Occipital lobe (tissue), 2 donors: ENCODE data around the gene NTN1. TPM values are rescaled to one million over a fixed set of nuclear protein-coding genes. Genes with fewer than 3 reads are reported as not detected.

Experiments
- DNase-seq: peaks from one replicate; lab custom pipeline; 2025; lab: John Stamatoyannopoulos, UW
- total RNA-seq: library from RNA; depleted of rRNA; stranded (reverse); fragments of >200 nt; gene quantifications from one replicate; pipeline ENCODE4 v1.2.3, GENCODE V29; 2014

NTN1 gene
- total RNA-seq, 1 donor from 2014 or later = 1.1 TPM

DNA sequence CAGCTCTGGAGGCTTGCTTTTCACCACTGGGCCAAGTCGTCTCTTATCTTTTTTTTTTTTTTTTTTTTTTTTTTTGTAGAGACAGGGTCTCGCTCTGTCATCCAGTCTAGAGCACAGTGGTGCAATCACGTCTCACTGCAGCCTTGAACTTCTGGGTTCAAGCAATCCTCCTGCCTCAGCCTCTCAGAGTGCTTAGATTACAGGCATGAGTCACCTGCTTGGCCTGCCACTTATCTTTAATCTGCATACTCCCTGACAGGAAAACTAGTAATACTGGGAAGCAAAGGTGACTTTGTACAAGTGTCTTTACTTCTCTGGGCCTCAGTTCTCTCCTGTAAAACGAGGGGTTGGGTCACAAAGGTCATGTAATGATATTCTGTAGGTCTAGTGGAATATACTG, 15.0 kb downstream of the NTN1 start:
- no peak for DNase-seq

DNA sequence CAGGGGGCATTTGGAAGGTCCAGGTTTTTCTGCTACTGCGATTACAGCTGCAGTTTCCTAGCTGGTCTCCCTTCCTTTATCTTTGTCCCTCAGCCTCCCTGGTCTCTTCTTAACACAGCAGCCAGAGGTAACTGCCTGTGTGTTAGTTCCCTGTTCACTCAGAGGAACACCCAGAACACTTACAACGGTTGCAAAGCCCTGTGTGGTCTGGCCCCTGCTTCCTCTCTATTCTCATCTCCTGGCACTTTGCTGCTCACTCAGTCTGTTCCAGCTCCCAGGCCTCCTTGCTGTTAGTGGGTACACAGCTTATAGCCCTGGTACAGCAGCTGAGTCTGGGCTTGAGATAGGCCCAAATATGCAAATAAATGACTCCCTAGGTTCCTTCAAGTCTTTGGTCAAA, 16.4 kb downstream of the NTN1 start:
- no peak for DNase-seq

DNA sequence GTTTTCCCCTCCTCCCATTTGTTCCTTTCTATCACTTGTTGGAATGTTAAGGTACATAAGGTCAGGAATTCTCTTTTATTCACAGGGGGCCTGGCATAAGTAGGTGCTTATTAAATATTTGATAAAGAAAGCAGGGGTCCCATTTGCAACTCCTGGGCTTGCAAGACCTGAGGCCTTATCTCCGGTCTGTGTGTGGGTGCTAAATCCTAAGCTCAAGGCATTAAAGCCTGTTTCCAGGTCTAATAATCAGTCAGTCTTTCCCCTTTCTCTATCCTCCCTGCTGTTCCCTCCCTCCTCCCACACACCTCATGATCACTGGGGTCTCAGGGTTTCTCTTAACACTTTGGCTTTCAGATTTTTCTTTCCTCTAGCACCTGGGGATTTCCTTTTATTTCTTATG, 17.1 kb downstream of the NTN1 start:
- no peak for DNase-seq

DNA sequence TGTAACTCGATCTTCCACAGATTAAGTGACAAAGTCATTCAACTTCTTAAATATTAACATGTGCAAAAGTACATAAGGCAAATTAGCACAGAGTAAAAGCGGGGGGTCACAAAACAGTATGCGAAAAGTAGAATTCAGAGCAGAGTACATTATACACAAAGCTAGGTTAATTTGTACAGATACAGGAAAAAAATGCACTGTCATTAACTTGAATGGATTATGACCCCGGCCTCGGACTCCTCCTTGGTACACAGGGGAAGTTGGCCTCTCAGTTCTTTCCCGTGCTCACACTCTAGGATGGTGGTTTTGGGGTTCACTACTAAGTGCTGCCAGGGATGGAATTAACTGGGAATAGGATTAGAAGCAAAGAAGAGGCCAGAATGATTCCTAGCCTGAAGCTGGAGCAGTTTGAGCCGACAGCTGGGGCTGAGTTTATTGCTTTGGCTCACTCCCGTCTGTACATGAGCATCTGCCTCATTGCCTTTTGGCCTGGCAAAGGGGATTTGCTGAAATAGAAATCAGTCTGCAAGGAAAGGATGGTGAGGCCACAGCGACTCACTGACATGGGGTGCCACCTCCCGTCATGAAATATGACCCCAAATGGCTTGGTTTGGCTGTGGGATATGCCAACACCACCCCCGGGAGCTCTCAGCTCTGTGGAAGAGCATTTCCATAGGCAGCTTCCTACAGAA, 23.6 kb downstream of the NTN1 start:
- DNase-seq = no peak

DNA sequence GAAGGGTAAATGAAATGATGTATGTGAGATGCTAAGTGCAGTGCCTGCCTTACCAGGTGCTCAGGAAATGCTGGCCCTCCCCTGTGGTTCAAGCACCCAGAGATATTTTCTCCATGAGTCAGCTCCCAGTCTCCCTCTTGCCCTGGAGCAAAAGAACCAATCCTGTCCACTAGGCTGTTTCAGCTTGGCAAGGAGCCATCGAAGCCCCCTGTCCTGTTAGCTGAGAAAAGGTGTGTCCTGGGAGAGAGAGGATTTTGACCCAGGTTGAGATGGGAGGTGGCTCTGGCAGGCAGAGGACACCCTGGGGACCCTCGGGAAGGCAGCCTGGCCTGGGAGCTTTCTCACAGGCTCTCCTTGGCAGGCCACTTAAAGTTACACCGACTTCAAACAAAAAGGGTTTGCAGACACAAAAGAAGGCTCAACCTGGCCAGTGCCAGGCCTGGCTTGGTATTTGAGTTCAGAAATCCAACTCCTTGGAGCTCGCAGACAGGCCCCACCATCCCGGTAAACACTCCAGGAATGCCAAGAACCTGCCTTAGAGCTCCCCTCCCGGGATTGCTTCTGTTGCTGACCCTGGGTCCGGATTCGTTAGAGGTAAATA, 29.6 kb downstream of the NTN1 start:
- DNase-seq = no peak

DNA sequence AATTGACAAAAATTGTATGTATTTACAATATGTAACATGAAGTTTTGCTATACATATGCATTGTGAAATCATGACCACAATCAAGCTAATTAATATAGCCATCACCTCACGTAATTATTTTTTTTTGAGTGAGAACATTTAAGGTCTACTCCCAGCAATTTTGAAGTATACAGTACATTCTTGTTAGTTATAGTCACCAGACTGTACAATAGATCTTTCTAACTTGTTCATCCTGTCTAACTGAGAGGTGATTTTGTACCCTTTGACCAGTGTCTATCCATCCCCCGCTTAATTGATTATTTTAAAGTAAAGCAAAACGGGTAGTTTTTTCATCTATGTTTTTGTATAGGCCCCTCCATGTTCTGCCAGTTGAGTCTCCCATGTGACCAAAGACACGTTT, 30.3 kb downstream of the NTN1 start:
- no peak for DNase-seq

DNA sequence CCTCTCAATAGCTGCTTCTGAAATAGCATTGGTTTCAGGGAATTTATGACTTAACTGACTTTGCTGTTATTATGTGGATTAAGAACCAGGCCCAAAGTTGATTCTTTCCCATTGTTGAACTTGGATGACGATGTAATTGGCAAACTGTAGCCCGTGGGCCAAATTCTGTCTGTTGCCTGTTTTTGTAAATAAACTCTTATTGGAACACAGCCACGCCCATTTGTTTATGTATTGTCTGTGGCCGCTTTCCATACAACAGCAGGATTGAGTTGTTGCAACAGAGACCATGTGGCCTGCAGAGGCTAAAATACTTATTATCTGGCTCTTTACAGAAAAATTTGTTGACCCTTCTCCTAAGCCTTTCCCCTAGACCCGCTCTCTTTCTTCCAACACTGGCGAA, 31.6 kb downstream of the NTN1 start:
- DNase-seq = no peak

DNA sequence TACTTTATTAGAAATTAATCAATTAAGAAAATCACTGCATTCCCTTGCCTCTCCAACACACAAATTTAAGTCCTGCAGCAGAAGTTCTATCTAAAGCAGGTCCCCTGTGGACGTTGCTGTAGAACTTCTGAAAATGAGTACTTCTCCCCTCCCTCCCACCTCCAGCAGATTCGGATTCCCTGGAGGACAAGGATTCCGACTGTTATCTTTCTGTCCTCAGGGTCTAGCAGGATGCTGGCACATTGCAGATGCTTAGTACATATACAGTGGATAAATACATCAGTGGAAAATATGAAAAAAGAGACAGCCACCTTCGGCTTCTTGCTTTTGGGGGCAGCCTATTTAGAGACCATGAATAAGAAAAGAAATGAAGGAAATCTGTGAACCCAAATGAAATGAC, 32.1 kb downstream of the NTN1 start:
- DNase-seq = no peak

DNA sequence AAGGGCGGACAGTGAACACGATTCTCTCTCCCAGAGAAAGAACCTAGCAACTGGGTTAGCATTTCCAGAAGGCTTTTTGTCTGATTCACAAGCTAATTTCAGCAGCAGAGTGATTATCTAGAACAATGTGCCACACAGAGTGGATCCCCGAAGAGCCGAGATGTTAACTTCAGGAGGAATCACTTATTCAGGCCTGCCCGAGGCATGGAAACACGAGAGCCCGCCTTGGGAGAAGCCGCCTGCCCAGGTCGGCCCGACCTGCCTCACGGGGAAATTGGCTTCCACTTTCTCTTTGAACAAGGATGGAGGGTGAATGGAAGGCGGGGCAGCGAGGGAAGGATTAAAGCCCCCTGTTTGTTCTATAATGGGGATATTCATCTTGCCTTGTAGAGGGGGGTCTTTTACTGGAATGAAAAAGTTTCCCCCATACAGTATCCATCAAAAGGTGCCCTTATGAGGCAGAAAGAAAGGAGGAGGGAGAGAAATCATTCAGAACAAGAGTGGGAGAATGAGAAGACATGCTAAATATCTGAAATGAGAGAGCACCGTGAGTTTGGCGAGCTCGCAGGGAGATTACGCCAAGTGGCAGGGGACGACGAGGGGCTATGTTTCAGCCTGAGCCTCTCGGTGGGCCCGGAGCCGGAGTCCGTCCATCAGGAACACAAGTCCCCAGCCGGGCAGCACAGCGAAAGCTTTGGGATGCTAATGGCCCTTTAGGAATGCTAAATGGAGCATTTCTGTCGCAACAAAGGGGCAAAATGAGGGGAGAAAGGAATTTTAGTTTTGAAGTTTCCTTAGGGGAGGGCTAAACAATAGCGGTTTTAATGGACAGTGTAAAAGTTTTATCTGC, 33.0 kb downstream of the NTN1 start:
- DNase-seq = no peak

DNA sequence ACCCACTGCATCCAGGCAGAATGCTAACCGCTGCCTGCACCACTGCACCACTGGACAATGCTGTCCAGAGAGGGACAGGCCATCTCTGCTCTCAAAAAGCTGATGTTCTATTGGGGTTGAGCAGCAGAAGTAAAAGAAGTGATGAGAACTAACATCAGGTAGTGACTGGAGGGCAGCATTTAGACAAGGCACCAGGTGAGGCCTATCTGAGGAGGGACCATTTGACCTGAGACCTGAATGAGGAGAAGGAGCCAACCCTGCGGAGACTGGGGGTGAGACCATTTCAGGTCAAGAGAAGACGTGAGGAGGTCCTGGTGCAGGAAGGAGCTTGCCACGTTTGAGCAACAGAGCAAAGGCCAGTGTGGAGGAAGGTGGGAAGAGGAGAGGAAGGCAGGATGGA, 34.0 kb downstream of the NTN1 start:
- DNase-seq = no peak

DNA sequence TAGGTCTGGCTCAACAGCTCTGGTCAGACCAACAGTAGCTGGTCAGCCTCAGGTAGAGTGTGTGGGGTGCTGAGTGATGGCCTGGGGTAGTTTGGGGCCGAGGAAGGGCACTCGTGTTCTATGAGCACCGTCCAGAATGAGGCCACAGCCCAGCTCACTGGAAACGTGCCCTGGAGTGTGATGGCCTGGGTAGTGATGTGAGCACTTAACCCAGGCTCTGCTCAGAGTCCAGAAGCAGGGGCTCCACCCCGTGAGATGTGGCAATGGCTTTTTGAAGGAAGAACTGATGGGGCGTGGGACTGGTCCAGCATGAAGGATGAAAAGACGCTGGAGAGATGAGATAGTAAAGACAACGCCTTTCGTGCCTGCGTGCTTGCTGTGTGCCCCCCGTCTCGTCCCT, 35.3 kb downstream of the NTN1 start:
- DNase-seq = no peak

DNA sequence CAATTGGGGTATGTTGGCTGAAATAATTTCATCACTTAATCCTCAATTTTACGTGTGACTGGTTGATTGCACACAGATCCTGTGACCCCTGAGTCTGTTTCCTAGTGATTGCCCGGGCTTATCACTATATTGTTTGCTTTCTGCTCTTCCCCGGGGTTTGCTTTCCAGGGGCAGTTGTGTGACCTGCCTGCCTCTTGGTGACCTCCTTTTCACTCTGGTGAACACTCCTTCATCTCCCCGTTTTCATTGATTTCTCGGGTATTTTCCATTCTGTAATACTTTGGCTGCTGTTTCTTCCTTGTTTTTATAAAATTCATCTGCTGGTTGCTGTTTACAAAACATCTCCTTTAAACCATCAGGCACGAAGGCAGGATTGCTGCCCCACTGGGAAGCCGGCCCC, 36.0 kb downstream of the NTN1 start:
- DNase-seq = no peak

DNA sequence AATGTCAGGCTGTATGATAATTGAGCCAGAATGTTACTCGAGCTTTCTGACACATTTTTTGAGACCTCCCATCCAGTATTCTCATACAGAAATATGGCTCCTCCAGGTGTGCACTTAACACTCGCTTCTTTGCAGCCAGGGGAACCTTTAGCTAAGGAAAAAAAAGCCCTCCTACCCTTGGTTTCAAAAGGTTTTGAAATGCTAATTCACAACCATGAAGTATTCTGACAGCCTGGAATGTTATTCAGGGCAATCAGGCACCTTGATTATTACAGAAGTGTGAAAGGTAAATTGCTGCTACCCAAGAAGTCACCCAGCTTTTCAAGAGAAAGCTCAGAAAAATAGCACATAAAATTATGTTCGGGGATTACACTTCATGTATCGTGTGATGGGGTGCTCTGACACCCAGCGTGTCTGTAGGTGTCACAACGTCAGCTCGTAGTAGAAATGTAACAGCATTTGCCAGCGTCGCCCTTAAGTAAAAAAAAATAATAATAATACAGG, 41.1 kb downstream of the NTN1 start:
- no peak for DNase-seq

DNA sequence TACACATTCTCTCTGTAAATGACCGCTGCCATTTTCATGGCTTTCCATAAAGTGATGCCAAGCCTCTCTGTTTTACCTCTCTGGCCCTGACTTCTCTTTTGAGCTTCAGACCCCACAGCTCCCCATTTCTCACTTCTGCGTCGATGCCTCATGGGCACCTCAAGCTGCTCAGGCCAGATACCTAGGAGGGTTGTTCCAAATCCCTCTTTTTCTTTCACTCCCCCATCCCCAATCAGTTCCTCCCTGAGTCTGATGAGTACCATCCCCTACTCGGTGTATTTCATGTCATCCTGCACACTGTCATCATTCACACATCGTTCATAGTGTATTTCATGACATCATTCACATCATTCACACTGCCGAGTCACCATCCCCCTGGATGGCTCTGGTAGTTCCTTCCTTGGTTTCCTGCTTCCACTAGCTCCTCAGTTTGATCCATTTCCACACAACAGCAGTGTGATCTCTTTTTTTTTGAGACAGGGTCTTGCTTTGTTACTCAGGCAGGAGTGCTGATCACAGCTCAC, 43.1 kb downstream of the NTN1 start:
- no peak for DNase-seq

DNA sequence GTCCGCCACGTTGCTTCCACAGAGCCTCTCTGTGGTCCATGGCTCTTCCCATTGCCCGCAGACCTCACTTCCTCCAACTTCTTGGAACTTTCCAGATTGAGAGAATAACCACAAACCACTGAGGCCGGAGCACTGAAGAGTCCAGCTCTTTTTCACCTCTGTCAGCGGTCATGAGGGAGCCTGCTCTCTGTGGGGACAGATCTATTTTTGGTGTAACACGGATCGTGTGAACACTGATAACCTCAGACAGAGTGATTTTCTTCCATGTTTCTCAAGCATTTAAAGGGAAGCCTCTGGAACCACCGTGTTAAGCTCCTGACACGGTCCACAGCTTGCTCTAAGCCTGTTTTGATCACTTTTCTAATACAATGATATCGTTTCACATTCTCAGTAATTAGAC, 49.7 kb downstream of the NTN1 start:
- no peak for DNase-seq

DNA sequence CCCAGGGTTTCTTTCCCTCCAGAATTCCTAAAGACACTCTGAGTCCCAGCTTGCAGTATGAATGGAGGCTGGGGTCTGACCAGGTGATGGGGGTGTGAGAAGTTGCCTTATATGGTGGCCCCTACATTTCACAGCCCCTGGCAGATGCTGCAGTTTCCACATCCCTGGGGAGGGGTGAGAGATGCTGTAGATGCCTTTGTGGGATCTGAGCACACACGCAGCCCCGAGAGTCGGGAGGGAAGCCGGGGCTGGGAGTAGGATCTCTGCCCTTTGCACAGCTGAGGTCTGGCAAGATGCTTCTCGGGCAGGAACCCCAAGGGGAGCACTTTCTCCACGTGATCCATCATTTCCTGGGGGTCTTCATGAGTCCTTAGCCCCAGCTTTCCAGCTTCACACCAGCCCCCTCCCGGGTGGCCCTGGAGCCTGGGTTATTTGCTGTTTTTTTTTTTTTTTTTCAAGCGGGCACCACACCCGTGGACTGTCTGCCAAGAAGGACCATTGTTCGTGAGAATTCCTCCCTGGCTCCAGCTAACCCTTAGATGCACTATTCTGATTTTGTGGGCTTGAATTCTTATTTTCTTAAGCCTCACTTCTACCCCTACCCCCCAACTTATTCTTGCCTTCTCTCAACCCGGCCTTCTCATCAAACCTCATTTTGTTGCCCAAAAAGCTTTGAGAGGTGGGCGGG, 50.6 kb downstream of the NTN1 start:
- DNase-seq = no peak

DNA sequence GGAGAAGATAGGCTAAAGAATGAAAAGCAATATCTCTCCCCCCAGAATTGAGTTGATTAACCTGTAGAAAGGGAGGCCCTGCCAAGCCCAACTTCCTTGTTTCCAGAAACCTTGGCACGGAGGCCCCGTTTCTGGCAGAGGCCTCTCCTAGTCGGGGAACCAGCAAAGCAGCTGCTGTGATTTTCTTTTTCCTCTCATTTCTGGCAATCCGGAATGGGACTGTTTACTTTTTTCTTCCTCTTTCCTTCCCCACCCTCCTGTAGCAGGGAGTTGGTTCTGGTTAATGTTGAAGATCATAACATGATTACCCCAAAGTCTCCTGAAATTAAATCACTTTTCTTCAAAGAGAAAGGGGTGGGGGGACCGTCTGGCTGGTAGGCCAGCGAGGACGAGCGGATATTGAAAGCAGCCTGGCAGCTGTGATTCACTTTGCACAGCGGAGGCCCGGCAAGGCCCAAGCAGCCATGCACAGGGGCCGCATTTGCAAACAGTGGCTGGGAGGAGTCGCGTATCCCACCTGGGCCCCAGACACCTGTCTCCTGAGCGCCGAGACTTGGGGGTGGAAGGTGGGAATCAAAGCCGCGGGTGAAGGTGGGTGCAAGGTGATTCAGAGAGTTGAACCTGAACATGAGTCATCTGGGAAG, 51.5 kb downstream of the NTN1 start:
- no peak for DNase-seq

DNA sequence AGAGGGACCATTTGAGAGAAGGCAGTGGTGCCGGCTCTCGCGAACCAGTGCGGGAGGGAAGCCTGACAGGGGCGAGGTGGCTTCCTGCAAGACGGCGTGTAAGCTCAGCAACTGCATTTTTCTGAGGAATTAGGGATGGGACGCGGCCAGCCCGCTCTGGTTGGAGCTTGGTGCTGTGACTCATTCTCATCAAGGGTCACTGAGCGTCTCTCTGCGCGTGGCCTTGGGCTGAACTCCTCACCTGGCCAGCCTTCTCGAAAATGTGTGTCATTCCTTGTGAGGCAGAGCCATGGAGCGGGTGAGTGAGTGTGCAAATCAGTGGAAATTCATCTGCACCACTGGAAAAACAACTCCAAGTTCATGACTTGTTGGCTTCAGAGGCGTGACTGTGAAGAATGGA, 52.8 kb downstream of the NTN1 start:
- DNase-seq = no peak

DNA sequence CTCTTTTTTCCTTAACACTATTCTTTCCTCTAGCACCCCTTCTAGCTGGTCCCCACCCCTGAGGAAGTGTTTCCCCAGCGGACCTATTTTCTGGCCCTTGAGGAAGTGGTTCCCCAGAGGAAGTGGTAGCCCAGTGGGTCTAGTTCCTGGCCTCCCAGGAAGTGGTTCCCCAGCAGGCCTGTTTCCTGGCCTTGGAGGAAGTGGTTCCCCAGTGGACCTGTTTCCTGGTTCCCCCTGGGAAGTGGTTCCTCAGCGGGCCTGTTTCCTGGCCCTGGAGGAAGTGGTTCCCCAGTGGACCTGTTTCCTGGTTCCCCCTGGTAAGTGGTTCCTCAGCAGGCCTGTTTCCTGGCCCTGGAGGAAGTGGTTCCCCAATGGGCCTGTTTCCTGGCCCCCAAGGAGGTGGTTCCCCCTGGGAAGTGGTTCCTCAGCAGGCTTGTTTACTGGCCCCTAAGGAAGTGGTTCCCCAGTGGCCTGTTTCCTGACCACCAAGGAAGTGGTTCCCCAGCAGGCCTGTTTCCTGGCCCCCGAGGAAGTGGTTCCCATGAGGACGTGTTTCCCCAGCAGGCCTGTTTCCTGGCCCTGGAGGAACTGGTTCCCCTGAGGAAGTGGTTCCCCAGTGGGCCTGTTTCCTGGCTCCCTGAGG, 58.3 kb downstream of the NTN1 start:
- no peak for DNase-seq

DNA sequence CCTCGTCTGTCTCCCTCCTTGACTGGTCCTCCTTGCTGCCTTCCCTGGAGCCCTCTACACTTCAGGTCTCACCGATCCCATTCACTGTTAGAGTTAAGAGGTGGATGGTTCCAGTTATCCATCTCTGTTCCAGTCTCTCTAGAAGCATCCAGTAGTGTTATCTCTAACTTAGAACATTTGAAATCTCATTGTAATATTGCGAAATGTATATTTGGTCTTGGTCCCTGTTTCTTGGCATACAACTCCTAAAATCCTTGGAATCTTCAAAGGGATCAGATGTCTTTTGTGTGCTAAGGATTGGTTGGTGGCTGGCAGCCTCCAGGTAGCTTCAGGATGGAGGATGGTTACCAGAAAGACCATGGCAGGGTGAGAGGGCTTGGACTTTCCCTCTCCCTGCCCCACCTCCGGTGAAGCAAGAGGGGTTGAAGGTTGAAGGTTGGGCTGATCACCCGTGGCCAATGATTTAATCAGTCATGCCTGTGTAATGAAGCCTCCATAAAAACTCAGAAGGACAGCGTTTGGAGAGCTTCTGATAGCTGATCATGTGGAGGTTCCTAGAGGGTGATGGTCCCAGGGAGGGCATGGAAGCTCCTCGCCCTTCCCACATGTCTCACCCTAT, 59.1 kb downstream of the NTN1 start:
- DNase-seq = no peak
